ENCODE measurements around the gene THSD4. TPM values are rescaled to one million over a fixed set of nuclear protein-coding genes. Genes with fewer than 3 reads are reported as not detected.

The THSD4 gene
- total RNA-seq, 1 donor from 2014 or later, result 2.5 TPM

DNA sequence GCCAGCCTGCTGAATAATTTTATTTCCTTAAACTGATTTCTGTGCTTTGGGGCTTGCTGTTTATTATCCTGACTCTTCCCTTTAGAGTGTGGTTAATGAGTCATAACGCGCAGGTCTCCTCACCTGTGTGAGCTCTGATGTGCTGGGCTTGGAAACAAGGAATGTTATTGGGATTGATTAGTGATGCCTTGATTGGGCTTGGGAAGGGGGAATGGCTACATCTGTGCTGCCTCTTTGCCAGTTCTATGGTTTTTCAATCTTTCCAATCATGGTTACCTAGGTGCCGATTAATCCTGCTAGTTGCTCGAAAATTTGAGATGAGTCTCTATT, 161.0 kb downstream of the THSD4 start:
- no peak for FAIRE-seq
- TF ChIP-seq, protein P1, sequence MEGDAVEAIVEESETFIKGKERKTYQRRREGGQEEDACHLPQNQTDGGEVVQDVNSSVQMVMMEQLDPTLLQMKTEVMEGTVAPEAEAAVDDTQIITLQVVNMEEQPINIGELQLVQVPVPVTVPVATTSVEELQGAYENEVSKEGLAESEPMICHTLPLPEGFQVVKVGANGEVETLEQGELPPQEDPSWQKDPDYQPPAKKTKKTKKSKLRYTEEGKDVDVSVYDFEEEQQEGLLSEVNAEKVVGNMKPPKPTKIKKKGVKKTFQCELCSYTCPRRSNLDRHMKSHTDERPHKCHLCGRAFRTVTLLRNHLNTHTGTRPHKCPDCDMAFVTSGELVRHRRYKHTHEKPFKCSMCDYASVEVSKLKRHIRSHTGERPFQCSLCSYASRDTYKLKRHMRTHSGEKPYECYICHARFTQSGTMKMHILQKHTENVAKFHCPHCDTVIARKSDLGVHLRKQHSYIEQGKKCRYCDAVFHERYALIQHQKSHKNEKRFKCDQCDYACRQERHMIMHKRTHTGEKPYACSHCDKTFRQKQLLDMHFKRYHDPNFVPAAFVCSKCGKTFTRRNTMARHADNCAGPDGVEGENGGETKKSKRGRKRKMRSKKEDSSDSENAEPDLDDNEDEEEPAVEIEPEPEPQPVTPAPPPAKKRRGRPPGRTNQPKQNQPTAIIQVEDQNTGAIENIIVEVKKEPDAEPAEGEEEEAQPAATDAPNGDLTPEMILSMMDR (IDR thresholded peaks at IDR 0.05; ENCODE audit: insufficient read depth, low read depth, low read length), result no peak
- TF ChIP-seq EZH2 (IDR thresholded peaks at IDR 0.05; ENCODE audit: insufficient read depth, low read length), result no peak
- H3K27ac Mint-ChIP-seq (ENCODE audit: unreplicated experiment), result peak overlapping the region; percentile 2
- Histone ChIP-seq H3K79me2 (ENCODE audit: insufficient read depth, low read length) (no peaks in the 10 kb centered on the region), H3K9ac (ENCODE audit: low read length) (no peak overlapping the region), H2AFZ (ENCODE audit: low read depth, low read length) (no peak overlapping the region), H3K4me1 (ENCODE audit: insufficient read depth, low read length) (peaks cover 36% of the 10 kb centered on the region), H3K4me3 (ENCODE audit: insufficient read depth, low read depth, low read length) (no peak overlapping the region), H3K9me3 (ENCODE audit: insufficient read depth, low read depth, low read length) (no peaks in the 10 kb centered on the region), H3K27ac (ENCODE audit: low read depth, low read length) (no peak overlapping the region), H3K36me3 (ENCODE audit: insufficient read depth, low read length) (no peaks in the 10 kb centered on the region), H3K27me3 (ENCODE audit: insufficient read depth, low read length) (no peaks in the 10 kb centered on the region), H3K4me2 (ENCODE audit: low read length) (no peak overlapping the region), H4K20me1 (ENCODE audit: insufficient read depth, low read length) (no peaks in the 10 kb centered on the region)
- no peak for DNase-seq (ENCODE audit: low read depth)
- peaks cover 3% of the 10 kb centered on the region for H3K9me3 Mint-ChIP-seq (ENCODE audit: unreplicated experiment)
- H3K36me3 Mint-ChIP-seq (ENCODE audit: low read depth, unreplicated experiment), result no peaks in the 10 kb centered on the region
- no peak overlapping the region for H3K4me3 Mint-ChIP-seq (ENCODE audit: unreplicated experiment)
- peaks cover 2% of the 10 kb centered on the region for H3K27me3 Mint-ChIP-seq (ENCODE audit: low read depth, unreplicated experiment)
- H3K4me1 Mint-ChIP-seq (ENCODE audit: low read depth, unreplicated experiment), result peaks cover 32% of the 10 kb centered on the region

DNA sequence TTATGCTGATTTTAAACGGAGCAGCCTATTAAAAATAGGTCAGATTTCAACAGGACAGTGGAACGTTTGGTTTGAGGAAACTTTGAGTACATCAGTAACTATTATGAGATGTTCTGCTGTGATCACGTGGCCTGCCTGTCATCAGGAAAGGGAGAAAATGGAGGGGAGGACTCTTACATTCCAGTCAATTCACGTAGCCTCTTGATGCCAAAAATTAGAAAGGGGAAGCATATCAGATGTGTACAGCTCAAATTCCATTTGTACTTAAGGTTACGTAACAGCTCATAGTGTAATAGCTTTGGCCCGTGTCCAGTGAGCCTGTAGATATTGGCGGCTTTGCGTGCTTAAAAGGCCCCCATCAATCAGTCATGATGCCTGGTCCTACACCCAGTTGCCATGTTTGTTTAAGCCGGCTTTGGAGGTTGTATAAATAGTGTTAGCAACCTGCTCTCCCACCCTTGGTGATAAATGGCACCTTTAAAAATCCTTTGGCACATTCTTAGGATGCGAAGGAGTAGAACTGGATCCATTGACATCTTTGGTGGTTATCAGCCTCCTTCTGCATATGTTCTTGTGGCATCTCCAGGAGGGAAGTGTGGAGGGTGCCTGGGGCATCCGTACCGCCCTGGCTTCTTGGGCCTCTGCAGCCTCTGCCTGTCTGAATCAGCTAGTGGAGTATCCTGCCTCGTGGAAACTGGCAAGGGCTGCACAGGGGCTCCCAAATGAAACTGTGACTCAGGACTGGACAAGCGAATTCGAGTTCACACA, 163.9 kb downstream of the THSD4 start:
- FAIRE-seq (no peak), DNase-seq (ENCODE audit: low read depth) (peak; percentile 98)
- H3K4me3 Mint-ChIP-seq (ENCODE audit: unreplicated experiment), result no peak overlapping the region
- no peaks in the 10 kb centered on the region for H3K36me3 Mint-ChIP-seq (ENCODE audit: low read depth, unreplicated experiment)
- H3K4me1 Mint-ChIP-seq (ENCODE audit: low read depth, unreplicated experiment), result peaks cover 18% of the 10 kb centered on the region
- Histone ChIP-seq H3K4me1 (ENCODE audit: insufficient read depth, low read length) (peaks cover 33% of the 10 kb centered on the region), H2AFZ (ENCODE audit: low read depth, low read length) (no peak overlapping the region), H3K9me3 (ENCODE audit: insufficient read depth, low read depth, low read length) (no peaks in the 10 kb centered on the region), H3K79me2 (ENCODE audit: insufficient read depth, low read length) (no peaks in the 10 kb centered on the region), H3K4me3 (ENCODE audit: insufficient read depth, low read depth, low read length) (no peak overlapping the region), H3K4me2 (ENCODE audit: low read length) (peak overlapping the region; percentile 17), H3K27me3 (ENCODE audit: insufficient read depth, low read length) (no peaks in the 10 kb centered on the region), H3K9ac (ENCODE audit: low read length) (no peak overlapping the region), H3K36me3 (ENCODE audit: insufficient read depth, low read length) (no peaks in the 10 kb centered on the region), H3K27ac (ENCODE audit: low read depth, low read length) (peak overlapping the region; percentile 16), H4K20me1 (ENCODE audit: insufficient read depth, low read length) (no peaks in the 10 kb centered on the region)
- no peak overlapping the region for H3K27ac Mint-ChIP-seq (ENCODE audit: unreplicated experiment)
- TF ChIP-seq EZH2 (IDR thresholded peaks at IDR 0.05; ENCODE audit: insufficient read depth, low read length), result no peak
- TF ChIP-seq, protein P1 (IDR thresholded peaks at IDR 0.05; ENCODE audit: insufficient read depth, low read depth, low read length), result no peak
- H3K27me3 Mint-ChIP-seq (ENCODE audit: low read depth, unreplicated experiment), result peaks cover 2% of the 10 kb centered on the region
- no peaks in the 10 kb centered on the region for H3K9me3 Mint-ChIP-seq (ENCODE audit: unreplicated experiment)

DNA sequence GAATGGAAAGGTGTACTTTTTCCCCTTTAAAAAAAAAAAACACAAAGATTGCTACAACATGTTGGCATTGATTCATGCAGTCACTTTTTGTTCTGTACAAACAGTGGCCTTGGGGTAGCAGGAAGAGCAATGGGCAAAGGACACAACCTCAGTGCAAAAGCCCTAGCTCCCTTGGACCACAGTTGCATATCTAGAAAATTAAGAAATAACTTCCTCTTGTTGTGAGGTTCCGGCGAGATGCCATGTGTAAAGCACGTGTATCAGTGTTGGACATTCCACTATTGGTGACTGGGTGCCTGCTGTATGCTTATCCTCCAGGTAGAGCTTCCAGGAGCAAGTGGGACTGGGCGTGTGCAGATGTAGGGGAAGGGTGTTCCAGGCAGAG, 164.5 kb downstream of the THSD4 start:
- no peak overlapping the region for H3K4me2 ChIP-seq (ENCODE audit: low read length)

More for the DNA sequence above, 164.5 kb downstream of the THSD4 start:
- DNase-seq (ENCODE audit: low read depth), result no peak
- H3K27ac Mint-ChIP-seq (ENCODE audit: unreplicated experiment), result no peak overlapping the region
- no peak overlapping the region for H3K4me3 Mint-ChIP-seq (ENCODE audit: unreplicated experiment)
- no peak for TF ChIP-seq EZH2 (IDR thresholded peaks at IDR 0.05; ENCODE audit: insufficient read depth, low read length)
- TF ChIP-seq, protein P1 (IDR thresholded peaks at IDR 0.05; ENCODE audit: insufficient read depth, low read depth, low read length), result no peak
- Histone ChIP-seq H2AFZ (ENCODE audit: low read depth, low read length) (no peak overlapping the region), H3K79me2 (ENCODE audit: insufficient read depth, low read length) (no peaks in the 10 kb centered on the region), H3K27ac (ENCODE audit: low read depth, low read length) (peak overlapping the region; percentile 16), H3K9me3 (ENCODE audit: insufficient read depth, low read depth, low read length) (no peaks in the 10 kb centered on the region), H3K4me3 (ENCODE audit: insufficient read depth, low read depth, low read length) (no peak overlapping the region), H4K20me1 (ENCODE audit: insufficient read depth, low read length) (no peaks in the 10 kb centered on the region), H3K36me3 (ENCODE audit: insufficient read depth, low read length) (no peaks in the 10 kb centered on the region), H3K27me3 (ENCODE audit: insufficient read depth, low read length) (no peaks in the 10 kb centered on the region), H3K4me1 (ENCODE audit: insufficient read depth, low read length) (peaks cover 27% of the 10 kb centered on the region), H3K9ac (ENCODE audit: low read length) (no peak overlapping the region)
- H3K4me1 Mint-ChIP-seq (ENCODE audit: low read depth, unreplicated experiment), result peaks cover 14% of the 10 kb centered on the region
- H3K27me3 Mint-ChIP-seq (ENCODE audit: low read depth, unreplicated experiment), result peaks cover 2% of the 10 kb centered on the region
- FAIRE-seq, result no peak
- H3K9me3 Mint-ChIP-seq (ENCODE audit: unreplicated experiment), result no peaks in the 10 kb centered on the region
- no peaks in the 10 kb centered on the region for H3K36me3 Mint-ChIP-seq (ENCODE audit: low read depth, unreplicated experiment)
